OCI-LY3 (cell line): Measurements from ENCODE around the gene TBX10.
A peak's percentile ranks its signal among the peaks of the same experiment; 100 is the strongest.

ENCODE experiments used
- H2AFZ ChIP-seq: fragments of 200-600, 300-600 bp; shearing (Covaris generic); 2 replicates; pipeline ENCODE4 v1.6.0; 2014; ENCODE audit warnings: antibody characterized with exemption, low read depth, low read length
- H3K27ac ChIP-seq: fragments of 200-600, 300-600 bp; sonication (generic); 2 replicates; pipeline ENCODE4 v1.5.1; 2014; ENCODE audit warnings: mild to moderate bottlenecking, low read length, moderate library complexity, mixed read lengths
- H3K27me3 ChIP-seq: fragments of 200-600, 300-600 bp; sonication (generic); 2 replicates; pipeline ENCODE4 v1.6.1; 2014; ENCODE audit warnings: low read depth, low read length, mixed read lengths
- H3K36me3 ChIP-seq: fragments of 200-600, 300-600 bp; sonication (generic); replicated peaks from 2 replicates; pipeline ENCODE3; 2014; ENCODE audit warnings: low read depth, low read length, mixed read lengths
- H3K4me1 ChIP-seq: fragments of 300-600, 200-600 bp; sonication (generic); 2 replicates; pipeline ENCODE4 v1.6.1; 2014; ENCODE audit warnings: low read length, mixed read lengths
- H3K4me2 ChIP-seq: fragments of 200-600, 300-600 bp; sonication (generic); 2 replicates; pipeline ENCODE4 v1.6.1; 2014; ENCODE audit warnings: low read length, mixed read lengths
- H3K4me3 ChIP-seq: fragments of 300-600, 200-600 bp; sonication (generic); 2 replicates; pipeline ENCODE4 v1.5.1; 2014; ENCODE audit warnings: antibody characterized with exemption, mild to moderate bottlenecking, low read length, moderate library complexity
- H3K79me2 ChIP-seq: fragments of 300-600, 200-600 bp; shearing (Covaris generic); 2 replicates; pipeline ENCODE4 v1.6.1; 2014; ENCODE audit warnings: mild to moderate bottlenecking, low read length, mixed read lengths
- H3K9ac ChIP-seq: fragments of 300-600, 200-600 bp; shearing (Covaris generic); 2 replicates; pipeline ENCODE4 v1.6.0; 2014; ENCODE audit warnings: mild to moderate bottlenecking, low read length, moderate library complexity
- H3K9me3 ChIP-seq: fragments of 200-600, 300-600 bp; shearing (Covaris generic); 2 replicates; pipeline ENCODE4 v1.6.1; 2014; ENCODE audit warnings: low read length, mixed read lengths; ENCODE audit not compliant: insufficient read depth
- H4K20me1 ChIP-seq: fragments of 200-600, 300-600 bp; sonication (generic); 2 replicates; pipeline ENCODE4 v1.6.1; 2016; ENCODE audit warnings: low read length, mixed read lengths; ENCODE audit not compliant: insufficient read depth
- CTCF ChIP-seq: fragments of 200-600, 300-600 bp; sonication (generic); IDR thresholded peaks from 2 replicates; pipeline ENCODE4 v1.5.1; 2014; ENCODE audit warnings: antibody characterized with exemption, low read length, low read depth
- EZH2phosphoT487 ChIP-seq: fragments of 200-600 bp; shearing (Covaris generic); IDR thresholded peaks from 2 replicates; pipeline ENCODE4 v1.6.1; 2018; ENCODE audit warnings: antibody characterized with exemption, mixed run types, low read depth

The TBX10 gene

GRCh38 chr11:67588136-67588503 lies 51.4 kb downstream of the TBX10 start:
- Histone ChIP-seq H3K27ac (peak overlapping the region; percentile 92), H3K4me2 (peak overlapping the region; percentile 42), H2AFZ (no peak overlapping the region), H3K36me3 (peaks cover 53% of the 10 kb centered on the region), H3K4me1 (peaks cover 62% of the 10 kb centered on the region), H3K9ac (no peak overlapping the region), H3K79me2 (peaks cover 37% of the 10 kb centered on the region), H3K27me3 (no peaks in the 10 kb centered on the region), H4K20me1 (peaks cover 12% of the 10 kb centered on the region), H3K4me3 (peak overlapping the region; percentile 5; the same call in 1 of the 2 replicates), H3K9me3 (peaks cover 10% of the 10 kb centered on the region; the same call in 1 of the 2 replicates)
- no peak for TF ChIP-seq EZH2phosphoT487
- no peak for TF ChIP-seq CTCF

DNA sequence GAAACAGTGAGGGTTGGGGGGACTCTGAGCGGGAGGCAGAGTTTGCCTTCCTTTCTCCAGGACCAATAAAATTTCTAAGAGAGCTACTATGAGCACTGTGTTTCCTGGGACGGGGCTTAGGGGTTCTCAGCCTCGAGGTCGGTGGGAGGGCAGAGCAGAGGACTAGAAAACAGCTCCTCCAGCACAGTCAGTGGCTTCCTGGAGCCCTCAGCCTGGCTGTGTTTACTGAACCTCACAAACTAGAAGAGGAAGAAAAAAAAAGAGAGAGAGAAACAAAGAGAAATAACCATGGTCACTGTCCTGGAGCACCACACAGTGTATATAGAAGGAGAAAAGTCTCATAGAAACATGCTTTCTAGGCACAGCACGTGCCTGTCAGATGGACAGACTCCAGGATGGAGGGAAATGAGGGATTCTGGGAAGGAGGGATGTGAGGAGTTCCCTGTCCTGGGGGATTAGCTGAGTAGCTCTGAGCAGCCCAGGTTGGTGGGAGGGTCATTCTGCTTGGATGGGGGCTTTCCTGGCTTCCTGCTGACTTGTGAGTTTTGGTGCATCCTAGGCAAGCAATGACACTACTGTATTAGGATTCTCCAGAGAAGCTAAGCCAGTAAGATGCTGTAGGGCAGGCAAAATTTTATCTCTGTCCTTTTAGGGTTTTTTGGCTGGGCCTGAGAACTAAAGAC lies 52.9 kb downstream of the TBX10 start:
- H3K27ac ChIP-seq: peak overlapping the region; percentile 92
- peak overlapping the region; percentile 42; the same call in 1 of the 2 replicates for H3K4me2 ChIP-seq
- no peak overlapping the region for H3K9ac ChIP-seq
- H2AFZ ChIP-seq: no peak overlapping the region
- peaks cover 53% of the 10 kb centered on the region for H3K36me3 ChIP-seq
- TF ChIP-seq CTCF: no peak
- TF ChIP-seq EZH2phosphoT487: no peak
- H3K79me2 ChIP-seq: peaks cover 43% of the 10 kb centered on the region
- peaks cover 12% of the 10 kb centered on the region for H4K20me1 ChIP-seq
- H3K4me1 ChIP-seq: peaks cover 72% of the 10 kb centered on the region
- H3K27me3 ChIP-seq: peaks cover 9% of the 10 kb centered on the region
- H3K9me3 ChIP-seq: peaks cover 10% of the 10 kb centered on the region; the same call in 1 of the 2 replicates
- H3K4me3 ChIP-seq: 0 out of 2 replicates have a peak overlapping the region, but pooled peaks have one; percentile 39

DNA sequence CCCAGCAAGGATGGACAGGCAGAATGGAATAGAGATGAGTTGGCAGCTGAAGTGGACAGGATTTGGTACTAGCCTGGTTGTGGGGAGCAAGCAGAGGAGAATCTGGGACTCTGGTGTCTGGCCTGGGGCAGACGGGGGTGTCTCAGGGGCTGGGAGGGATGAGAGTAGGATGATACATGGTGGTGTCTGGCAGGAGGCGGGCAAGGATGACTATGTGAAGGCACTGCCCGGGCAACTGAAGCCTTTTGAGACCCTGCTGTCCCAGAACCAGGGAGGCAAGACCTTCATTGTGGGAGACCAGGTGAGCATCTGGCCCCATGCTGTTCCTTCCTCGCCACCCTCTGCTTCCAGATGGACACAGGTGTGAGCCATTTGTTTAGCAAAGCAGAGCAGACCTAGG lies 53.7 kb downstream of the TBX10 start:
- Histone ChIP-seq H2AFZ (no peak overlapping the region), H3K27ac (peak overlapping the region; percentile 92; the same call in 1 of the 2 replicates), H3K9me3 (peaks cover 10% of the 10 kb centered on the region; the same call in 1 of the 2 replicates), H3K79me2 (peaks cover 43% of the 10 kb centered on the region), H3K27me3 (peaks cover 14% of the 10 kb centered on the region), H3K4me2 (0 out of 2 replicates have a peak overlapping the region, but pooled peaks have one; percentile 87), H3K36me3 (peaks cover 53% of the 10 kb centered on the region), H3K4me3 (no peak overlapping the region), H3K4me1 (peaks cover 72% of the 10 kb centered on the region), H4K20me1 (peaks cover 12% of the 10 kb centered on the region), H3K9ac (no peak overlapping the region)
- TF ChIP-seq EZH2phosphoT487: no peak
- TF ChIP-seq CTCF: no peak
